DOHH2 (cell line): Measurements from ENCODE around the gene THSD7A.

ENCODE experiments used
- H3F3A ChIP-seq: fragments of 200-600 bp; sonication (generic), shearing (Covaris generic); 2 replicates; pipeline ENCODE4 v1.6.0; 2016; ENCODE audit warnings: antibody characterized with exemption, mild to moderate bottlenecking; ENCODE audit not compliant: control insufficient read depth, insufficient read depth
- H3K27ac ChIP-seq: fragments of 200-600 bp; sonication (generic); 2 replicates; pipeline ENCODE4 v1.5.1; 2014; ENCODE audit warnings: low read depth, mild to moderate bottlenecking, low read length, moderate library complexity
- H3K27me3 ChIP-seq: fragments of 200-600 bp; sonication (generic); 2 replicates; pipeline ENCODE4 v1.6.1; 2014; ENCODE audit warnings: mild to moderate bottlenecking, low read length, mixed read lengths; ENCODE audit not compliant: control insufficient read depth
- H3K36me3 ChIP-seq: fragments of 200-600 bp; sonication (generic); 2 replicates; pipeline ENCODE4 v1.6.1; 2014; ENCODE audit warnings: mild to moderate bottlenecking, low read length, moderate library complexity, mixed read lengths; ENCODE audit not compliant: control insufficient read depth
- H3K4me1 ChIP-seq: fragments of 200-600 bp; sonication (generic); 2 replicates; pipeline ENCODE4 v1.6.1; 2014; ENCODE audit warnings: mild to moderate bottlenecking, low read length, mixed read lengths; ENCODE audit not compliant: control insufficient read depth
- H3K4me2 ChIP-seq: fragments of 200-600 bp; sonication (generic); 2 replicates; pipeline ENCODE4 v1.6.0; 2014; ENCODE audit warnings: mild to moderate bottlenecking, low read length, moderate library complexity
- H3K4me3 ChIP-seq: fragments of 200-600 bp; sonication (generic); 2 replicates; pipeline ENCODE4 v1.5.1; 2014; ENCODE audit warnings: mild to moderate bottlenecking, low read length, mixed read lengths
- H3K79me2 ChIP-seq: fragments of 200-600 bp; sonication (generic); 2 replicates; pipeline ENCODE4 v1.6.1; 2014; ENCODE audit warnings: mild to moderate bottlenecking, low read length, mixed read lengths; ENCODE audit not compliant: control insufficient read depth
- H3K9me2 ChIP-seq: fragments of 200-600 bp; sonication (generic); replicated peaks from 2 replicates; pipeline ENCODE4 v1.6.1; 2014; ENCODE audit warnings: mild to moderate bottlenecking, low read length, mixed read lengths; ENCODE audit not compliant: control insufficient read depth
- H3K9me3 ChIP-seq: fragments of 200-600 bp; sonication (generic); 2 replicates; pipeline ENCODE4 v1.6.1; 2014; ENCODE audit warnings: antibody characterized with exemption, low read length, mixed read lengths; ENCODE audit not compliant: control insufficient read depth, insufficient read depth
- H4K20me1 ChIP-seq: fragments of 200-600 bp; sonication (generic); 2 replicates; pipeline ENCODE4 v1.6.0; 2014; ENCODE audit warnings: low read depth, mild to moderate bottlenecking, antibody characterized with exemption, low read length, moderate library complexity; ENCODE audit not compliant: control insufficient read depth, insufficient read depth
- EZH2phosphoT487 ChIP-seq: fragments of 200-600 bp; sonication (generic); IDR thresholded peaks from 2 replicates; pipeline ENCODE4 v1.6.1; 2017; ENCODE audit warnings: borderline replicate concordance, mild to moderate bottlenecking, antibody characterized with exemption, low read length, moderate library complexity, mixed read lengths
- TF ChIP-seq, protein P1 (sequence below): fragments of 200-600 bp; sonication (generic); IDR thresholded peaks from one replicate; pipeline ENCODE4 v1.5.1; 2014; ENCODE audit warnings: antibody characterized with exemption, mild to moderate bottlenecking, low read depth, low read length; ENCODE audit not compliant: poor library complexity, severe bottlenecking

Gene THSD7A

DNA sequence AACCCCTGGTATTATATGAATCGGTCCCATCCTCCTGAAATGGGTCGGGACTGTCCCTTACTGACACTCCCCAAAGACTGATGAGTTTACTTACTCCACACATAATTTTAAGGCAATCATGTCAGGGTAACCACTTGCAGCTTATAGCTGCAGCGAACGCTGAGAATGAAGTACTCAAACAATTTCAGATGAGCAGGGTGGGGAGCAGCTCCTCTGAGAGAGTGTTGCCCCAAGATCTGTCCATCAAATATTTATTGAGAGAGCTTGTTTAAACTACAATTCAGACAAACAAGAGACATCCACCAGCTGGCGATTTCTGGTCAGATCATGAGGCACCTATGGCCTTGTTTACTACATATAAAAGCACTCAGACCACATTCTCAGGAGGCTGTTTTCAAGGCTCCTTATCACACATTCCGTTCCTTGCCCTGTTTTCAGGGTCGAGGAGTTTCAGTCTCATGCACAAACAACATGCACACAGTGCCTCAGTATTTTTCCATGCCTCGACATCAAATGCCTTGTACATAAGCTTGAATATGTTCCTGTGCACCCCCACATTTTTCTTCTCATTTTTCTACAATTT, 80.1 kb downstream of the THSD7A start:
- Histone ChIP-seq H3K9me2 (no peaks in the 10 kb centered on the region), H3K36me3 (no peaks in the 10 kb centered on the region), H3K9me3 (no peaks in the 10 kb centered on the region), H3K79me2 (no peaks in the 10 kb centered on the region), H3K27ac (no peak overlapping the region), H3K4me2 (no peak overlapping the region), H3K27me3 (no peaks in the 10 kb centered on the region), H3K4me3 (no peak overlapping the region), H3K4me1 (no peaks in the 10 kb centered on the region), H3F3A (no peaks in the 10 kb centered on the region), H4K20me1 (no peaks in the 10 kb centered on the region)
- TF ChIP-seq, protein P1, sequence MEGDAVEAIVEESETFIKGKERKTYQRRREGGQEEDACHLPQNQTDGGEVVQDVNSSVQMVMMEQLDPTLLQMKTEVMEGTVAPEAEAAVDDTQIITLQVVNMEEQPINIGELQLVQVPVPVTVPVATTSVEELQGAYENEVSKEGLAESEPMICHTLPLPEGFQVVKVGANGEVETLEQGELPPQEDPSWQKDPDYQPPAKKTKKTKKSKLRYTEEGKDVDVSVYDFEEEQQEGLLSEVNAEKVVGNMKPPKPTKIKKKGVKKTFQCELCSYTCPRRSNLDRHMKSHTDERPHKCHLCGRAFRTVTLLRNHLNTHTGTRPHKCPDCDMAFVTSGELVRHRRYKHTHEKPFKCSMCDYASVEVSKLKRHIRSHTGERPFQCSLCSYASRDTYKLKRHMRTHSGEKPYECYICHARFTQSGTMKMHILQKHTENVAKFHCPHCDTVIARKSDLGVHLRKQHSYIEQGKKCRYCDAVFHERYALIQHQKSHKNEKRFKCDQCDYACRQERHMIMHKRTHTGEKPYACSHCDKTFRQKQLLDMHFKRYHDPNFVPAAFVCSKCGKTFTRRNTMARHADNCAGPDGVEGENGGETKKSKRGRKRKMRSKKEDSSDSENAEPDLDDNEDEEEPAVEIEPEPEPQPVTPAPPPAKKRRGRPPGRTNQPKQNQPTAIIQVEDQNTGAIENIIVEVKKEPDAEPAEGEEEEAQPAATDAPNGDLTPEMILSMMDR: no peak
- TF ChIP-seq EZH2phosphoT487: no peak

GRCh38 chr7:11751315-11751714, 80.7 kb downstream of the THSD7A start:
- H4K20me1 ChIP-seq: no peaks in the 10 kb centered on the region
- no peak for TF ChIP-seq EZH2phosphoT487
- TF ChIP-seq, protein P1: no peak
- H3K9me2 ChIP-seq: no peaks in the 10 kb centered on the region
- no peaks in the 10 kb centered on the region for H3K27me3 ChIP-seq
- H3F3A ChIP-seq: no peaks in the 10 kb centered on the region
- no peaks in the 10 kb centered on the region for H3K4me1 ChIP-seq
- H3K27ac ChIP-seq: no peak overlapping the region
- H3K9me3 ChIP-seq: no peaks in the 10 kb centered on the region
- no peaks in the 10 kb centered on the region for H3K36me3 ChIP-seq
- H3K79me2 ChIP-seq: no peaks in the 10 kb centered on the region
- no peak overlapping the region for H3K4me2 ChIP-seq
- H3K4me3 ChIP-seq: no peak overlapping the region

DNA sequence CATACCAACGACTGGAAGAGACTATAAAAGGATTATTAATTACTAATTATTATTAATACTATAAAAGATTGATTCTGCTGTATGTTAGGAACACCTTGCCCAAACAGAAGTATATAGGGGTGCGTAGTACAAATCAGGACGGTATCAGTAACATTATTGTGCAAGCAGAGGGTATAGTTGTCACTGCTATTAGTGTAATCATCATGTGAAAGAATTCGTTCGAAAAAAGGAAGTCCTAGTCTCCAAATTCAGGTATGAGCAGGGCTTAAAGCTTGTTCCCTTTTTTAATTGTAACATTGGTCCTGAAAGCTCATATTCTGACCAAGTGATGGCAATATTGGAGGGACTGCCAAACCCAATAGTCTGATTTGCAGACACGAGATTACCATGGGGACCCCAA, 81.8 kb downstream of the THSD7A start:
- H3K9me2 ChIP-seq: no peaks in the 10 kb centered on the region
- TF ChIP-seq EZH2phosphoT487: no peak
- TF ChIP-seq, protein P1: no peak
- no peak overlapping the region for H3K27ac ChIP-seq
- no peaks in the 10 kb centered on the region for H3K4me1 ChIP-seq
- no peaks in the 10 kb centered on the region for H4K20me1 ChIP-seq
- H3K4me2 ChIP-seq: no peak overlapping the region
- H3K36me3 ChIP-seq: no peaks in the 10 kb centered on the region
- H3K79me2 ChIP-seq: no peaks in the 10 kb centered on the region
- no peaks in the 10 kb centered on the region for H3F3A ChIP-seq
- H3K27me3 ChIP-seq: no peaks in the 10 kb centered on the region
- H3K9me3 ChIP-seq: no peaks in the 10 kb centered on the region
- no peak overlapping the region for H3K4me3 ChIP-seq
